ENCODE measurements around the gene USP49.
A peak's percentile ranks its signal among the peaks of the same experiment; 100 is the strongest.

USP49 gene

DNA sequence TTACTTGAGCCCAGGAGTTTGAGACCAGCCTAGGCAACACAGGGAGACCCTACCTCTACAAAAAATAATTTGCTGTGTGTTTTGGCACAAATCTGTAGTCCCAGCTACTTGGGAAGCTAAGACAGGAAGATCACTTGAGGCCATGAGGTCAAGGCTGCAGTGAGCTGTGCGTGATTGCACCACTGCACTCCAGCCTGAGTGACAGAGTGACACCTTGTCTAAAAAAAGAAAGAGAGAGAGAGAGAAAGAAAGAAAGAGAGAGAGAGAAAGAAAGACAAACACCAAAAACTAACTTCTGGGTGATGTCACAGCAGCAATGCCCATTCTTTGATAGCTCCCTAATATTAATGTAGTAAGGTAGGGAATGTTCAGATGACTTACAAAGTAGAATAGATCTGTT is 20.4 kb downstream of the USP49 start:
- DNase-seq (ENCODE audit: low read depth in 2 of 2) = no peak

DNA sequence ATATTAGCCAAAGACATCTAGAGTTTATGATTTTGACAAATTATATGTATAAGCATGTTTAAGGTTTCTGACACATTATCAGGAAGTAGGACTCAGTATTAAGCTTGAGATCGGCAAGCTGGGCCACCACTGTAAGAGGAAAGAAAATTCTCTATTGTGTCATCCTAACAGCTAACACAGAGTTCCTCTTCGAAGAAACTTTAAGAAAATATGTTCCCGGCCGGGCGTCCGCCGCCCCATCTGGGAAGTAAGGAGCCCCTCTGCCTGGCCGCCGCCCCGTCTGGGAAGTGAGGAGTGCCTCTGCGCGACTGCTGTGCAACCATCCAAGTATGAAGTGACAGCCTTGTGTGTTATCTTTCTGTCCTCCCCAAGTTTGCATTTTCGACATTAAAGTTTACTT is 23.0 kb downstream of the USP49 start:
- no peak for DNase-seq (ENCODE audit: low read depth in 2 of 2)

DNA sequence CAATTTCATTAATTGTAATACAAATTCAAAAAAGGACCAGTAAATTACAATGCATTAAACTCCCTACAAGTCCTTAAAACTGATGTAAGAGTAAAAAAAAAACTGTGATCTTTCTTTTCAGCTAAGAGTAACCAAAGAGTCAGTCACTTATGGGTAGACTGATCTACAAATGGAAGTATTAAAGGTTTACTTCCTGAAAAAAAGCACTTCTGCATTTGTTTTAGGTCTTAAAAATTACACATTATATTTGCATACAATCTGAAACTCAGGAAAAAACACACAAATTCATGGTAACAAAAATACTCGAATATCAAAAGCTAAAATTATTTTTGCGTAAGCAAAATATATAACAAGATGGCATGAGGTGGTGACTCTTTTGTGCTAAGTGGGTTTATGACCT is 23.5 kb downstream of the USP49 start:
- no peak for DNase-seq (ENCODE audit: low read depth in 2 of 2)

DNA sequence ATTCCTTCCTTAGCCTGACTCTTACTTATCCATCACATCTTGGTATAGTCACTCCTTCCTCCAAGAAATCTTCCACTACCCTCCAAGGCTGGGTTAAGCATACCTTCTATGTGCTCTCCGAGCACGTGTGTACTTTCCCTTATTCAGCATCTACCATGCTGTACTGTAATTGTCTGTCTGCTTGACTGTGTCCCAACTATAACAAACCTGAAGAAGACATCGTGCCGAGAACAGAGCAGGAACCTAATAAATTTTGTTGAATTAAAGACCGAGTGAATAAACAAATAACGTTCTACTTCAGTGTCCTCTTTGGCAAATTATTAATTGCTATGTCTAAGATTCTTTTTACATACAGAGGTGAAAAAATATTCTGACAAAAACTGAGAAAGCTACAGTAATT is 35.8 kb downstream of the USP49 start:
- no peak for DNase-seq (ENCODE audit: low read depth in 2 of 2)

DNA sequence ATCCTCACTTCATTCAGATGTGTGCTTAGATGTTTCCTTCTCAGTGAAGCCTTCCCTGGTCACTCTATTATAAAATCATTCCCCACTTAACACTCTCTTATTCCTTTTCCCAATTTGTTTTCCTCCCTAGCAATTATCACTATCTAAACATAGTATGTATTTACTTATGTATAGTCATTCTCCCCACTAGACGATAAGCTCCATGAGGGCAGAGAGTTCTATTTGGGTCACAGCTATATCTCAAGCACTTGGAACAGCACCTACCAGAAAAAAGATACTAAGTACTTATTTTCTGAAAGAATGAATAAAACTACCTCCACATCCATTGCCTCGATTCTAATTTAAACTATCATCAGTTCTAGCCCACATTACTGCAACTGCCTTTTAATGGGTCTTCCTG is 36.5 kb downstream of the USP49 start:
- DNase-seq (ENCODE audit: low read depth in 2 of 2) = no peak

DNA sequence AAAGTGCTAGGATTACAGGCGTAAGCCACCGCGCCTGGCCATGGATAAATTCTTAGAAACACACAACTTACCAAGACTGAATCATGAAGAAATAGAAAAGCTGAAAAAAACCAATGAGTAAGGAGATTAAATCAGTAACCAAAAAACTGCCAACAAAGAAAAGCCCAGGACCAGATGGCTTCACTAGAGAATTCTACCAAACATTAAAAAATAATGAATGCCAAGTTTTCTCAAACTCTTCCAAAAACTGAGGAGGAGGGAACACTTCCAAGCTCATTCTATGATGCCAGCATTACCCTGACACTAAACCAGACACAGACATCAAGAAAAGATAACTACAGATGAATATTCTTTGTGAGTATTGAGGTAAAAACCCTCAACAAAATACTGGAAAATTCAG is 44.3 kb downstream of the USP49 start:
- DNase-seq (ENCODE audit: low read depth in 2 of 2) = no peak

DNA sequence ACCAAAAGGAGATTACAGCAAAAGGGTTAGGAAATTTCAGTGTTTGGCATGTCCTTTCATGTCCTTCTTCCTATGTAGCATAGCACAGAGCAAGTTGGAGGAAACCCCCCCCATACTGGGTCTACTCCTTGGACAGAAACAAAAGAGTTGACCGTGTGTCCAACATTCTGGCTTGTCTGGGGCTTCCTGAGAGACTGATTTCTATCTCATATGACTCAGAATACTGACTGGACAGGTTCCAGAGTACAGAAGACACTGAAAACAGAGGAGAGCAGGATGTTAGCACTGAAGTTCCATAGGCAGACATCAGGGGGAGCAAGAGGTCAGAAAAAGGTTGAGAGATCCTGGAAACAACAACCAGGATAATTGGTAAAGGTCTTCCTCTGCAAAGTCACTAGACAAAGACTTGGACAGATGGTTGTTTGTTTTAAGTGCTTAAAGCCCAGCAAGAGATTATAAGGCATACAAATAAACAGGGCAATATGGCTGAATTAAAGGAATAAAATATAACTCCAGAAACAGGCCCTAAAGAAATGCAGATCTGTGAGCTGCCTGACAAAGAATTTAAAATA is 48.4 kb downstream of the USP49 start:
- peak; percentile 9 to 44 for DNase-seq (ENCODE audit: low read depth in 2 of 2)

DNA sequence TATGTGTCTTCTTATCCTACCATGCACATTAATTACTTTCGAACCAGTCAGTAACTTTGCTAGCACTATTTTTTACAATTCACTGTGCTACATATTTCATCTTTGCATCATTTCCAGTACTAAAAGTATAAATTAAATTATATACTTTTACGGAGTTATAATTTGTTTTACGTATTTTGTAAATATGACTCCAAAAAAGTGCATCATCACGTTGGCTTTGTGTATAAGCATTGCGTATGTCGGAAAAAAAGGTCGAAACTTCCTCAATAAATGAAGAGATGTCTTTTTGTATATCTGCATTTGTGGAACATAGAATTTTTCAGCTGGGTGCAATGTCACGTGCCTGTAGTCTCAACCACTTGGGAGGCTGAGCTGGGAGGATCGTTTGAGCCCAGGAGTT is 52.0 kb downstream of the USP49 start:
- no peak for DNase-seq (ENCODE audit: low read depth in 2 of 2)

DNA sequence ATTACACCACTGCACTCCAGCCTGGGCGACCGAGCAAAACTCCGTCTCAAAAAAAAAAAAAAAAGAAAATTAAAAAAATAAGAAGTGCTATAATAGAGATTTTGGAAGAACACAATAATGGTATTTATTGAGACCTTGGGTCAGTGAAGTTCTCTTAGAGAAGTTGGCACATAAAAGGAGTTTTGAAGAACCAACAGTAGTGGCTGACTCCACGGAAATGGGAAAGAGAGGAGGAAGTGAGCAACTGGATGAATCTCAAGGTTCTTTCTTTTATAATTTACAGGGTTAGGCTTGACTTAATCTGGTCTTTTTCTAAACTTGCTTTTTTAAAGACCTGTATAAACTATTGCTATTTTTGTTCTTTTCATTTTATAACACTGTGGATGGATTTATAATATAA is 54.8 kb downstream of the USP49 start:
- DNase-seq (ENCODE audit: low read depth in 2 of 2) = no peak

DNA sequence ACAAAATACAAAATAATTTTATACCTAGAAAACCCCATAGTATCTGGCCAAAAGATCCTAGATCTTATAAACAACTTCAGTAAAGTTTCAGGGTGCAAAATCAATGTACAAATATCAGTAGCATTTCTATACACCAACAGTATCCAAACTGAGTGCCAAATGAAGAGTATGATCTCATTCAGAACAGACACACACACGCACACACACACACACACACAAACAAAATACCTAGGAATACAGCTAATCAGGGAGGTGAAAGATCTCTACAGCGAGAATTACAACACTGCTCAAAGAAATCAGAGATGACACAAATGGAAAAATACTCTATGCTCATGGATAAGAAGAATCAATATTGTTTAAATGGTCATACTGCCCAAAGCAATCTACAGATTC is 58.5 kb downstream of the USP49 start:
- DNase-seq (ENCODE audit: low read depth in 2 of 2) = no peak

DNA sequence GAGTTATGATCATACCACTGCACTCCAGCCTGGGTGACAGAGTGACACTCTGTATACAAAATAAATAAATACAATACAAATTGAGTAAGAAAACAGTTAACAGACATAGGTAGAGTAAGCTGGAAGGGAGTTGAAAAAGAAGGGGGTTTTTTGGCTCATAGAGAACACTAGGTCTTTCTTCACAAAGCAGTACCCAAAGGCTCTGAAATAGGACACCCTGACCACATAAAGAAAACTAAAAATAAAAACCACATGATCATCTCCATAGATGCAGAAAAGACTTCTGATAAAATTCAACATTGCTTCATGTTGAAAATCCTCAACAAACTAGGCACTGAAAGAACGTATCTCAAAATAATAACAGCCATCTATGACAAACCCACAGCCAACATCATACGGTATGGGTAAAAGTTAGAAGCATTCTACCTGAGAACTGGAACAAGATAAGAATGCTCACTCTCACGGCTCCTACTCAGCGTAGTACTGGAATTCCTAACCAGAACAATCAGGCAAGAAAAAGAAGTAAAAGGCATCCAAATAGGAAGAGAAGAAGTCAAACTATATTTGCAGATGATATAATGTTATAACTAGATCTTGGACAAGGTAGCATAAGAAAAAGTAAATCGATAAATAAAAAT is 59.0 kb downstream of the USP49 start:
- no peak for DNase-seq (ENCODE audit: low read depth in 2 of 2)

DNA sequence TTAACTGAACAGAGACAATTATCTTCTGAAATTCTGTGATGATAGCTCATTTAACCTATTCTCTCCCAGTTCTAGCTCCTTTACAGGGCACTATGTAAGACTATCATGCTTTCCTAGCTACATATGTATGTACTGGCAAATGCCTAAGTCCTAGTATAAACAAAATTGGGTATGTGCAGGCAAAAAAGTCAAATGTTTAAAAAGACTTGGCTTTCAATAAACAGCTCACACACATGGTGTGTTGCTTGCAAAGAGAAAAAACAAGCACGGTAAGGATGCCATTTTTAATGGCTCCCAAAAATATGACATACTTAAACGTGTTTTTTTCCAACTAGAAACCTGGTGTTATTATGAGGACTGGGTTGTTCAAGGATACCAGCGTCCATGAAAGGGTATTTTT is 62.9 kb downstream of the USP49 start:
- no peak for DNase-seq (ENCODE audit: low read depth in 2 of 2)

DNA sequence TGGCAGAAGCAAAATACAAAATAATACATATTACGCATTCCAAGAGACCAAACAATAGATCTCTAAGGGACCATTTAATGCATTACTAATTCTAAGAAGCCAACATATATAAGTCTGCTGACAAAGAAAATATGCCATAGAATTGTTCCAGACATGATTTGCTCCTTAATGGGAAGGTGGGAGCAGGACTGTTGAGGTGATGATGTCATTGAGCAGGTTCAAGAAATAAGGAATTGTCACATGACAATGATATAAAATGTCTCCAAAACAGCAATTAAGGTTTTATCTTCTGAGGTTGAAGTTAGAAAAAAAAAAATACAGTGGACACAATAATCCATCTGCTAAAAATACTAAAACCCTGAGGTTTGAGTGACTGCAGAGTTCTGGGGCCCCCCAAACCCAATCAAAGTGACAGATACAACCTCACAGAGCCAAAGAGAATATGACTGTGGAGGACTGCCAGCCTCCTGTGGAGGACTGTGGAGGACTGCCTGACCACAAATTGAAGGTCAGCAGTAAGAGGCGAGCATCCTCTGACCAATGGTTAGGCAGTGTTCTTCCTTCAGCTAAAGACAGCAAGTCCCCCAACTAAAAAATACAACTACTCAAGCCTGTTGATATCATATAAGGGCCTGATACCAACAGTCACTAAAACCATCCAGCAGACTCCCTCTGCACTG is 68.7 kb downstream of the USP49 start:
- DNase-seq (ENCODE audit: low read depth in 2 of 2) = no peak

DNA sequence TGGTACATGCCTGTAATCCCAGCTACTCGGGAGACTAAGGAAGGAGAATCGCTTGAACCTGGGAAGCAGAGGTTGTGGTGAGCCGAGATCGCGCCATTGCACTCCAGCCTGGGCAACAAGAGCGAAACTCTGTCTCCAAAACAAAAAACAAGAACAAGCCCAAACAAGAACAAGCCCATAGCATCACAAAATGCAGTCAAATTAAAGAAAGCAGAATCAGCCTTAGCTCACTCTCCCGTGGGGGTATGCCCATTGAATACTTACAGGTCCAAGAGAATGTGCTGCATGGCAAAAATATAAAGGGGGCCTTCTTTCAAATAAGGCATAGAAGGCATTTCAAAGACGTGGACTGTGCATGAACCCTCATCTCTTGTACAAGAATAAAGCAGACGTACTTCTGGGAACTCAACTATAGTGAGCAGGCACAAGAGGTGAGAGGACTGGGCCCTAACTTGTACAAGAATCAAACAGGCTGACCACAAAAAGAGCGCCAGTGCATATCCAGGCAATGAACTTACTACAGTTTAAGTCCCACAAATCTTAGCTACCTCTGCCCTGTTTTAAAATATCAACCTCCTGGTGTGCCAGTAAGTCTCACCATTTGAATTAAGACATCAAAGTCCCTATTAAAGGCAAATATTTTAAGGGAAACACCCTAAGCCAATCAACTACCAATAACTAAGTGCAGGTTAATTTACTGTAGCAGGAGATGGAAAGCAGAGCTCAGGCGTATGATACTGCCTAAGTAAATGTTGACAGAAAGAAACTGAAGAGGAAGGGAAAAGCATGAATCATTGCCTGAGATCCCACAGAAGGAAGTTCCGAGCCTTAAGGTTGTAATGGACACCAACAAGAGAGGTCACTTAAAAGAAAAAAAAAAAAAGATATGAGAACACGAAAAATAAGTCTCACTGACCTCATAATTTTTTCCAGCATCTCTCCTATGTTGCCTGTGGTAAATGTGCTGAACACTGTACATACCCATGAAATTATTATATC is 70.3 kb downstream of the USP49 start:
- DNase-seq (ENCODE audit: low read depth in 2 of 2) = no peak

DNA sequence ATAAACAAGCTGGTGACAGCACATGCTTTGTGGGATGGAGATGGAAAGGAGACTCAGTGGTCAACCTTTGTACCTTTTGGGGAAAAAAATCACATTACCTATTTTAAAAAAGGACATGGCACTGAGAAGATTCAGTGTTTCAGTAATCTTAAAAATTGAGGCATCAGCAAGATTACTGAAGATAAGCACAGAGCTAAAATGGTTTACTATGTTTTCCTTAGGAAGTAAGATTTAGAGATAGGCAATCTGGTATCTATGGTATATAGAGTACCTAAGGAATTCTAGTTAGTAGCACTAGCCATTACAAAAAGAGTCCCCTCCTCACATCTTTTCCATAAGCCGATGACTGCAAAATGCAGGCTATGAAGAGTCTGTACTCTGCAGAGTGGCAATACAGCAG is 72.0 kb downstream of the USP49 start:
- DNase-seq (ENCODE audit: low read depth in 2 of 2) = no peak

DNA sequence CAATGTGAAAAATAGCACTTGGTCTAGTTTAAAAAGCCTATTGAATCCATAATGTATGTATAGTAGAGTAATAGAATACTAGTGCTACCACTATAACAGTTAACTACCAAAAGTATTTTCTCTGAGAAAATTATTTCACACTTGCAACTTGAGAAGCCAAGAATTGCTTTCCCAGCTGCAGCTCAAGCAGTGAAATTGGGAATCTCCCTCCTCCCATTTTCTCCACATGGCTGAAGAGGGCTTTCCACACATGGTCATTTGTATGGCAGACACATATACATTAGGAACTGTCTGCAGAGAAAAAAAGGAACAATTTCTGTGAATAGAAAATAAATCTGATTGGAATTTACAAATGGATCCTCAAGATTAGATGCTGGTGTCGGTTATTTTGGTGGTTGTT is 73.2 kb downstream of the USP49 start:
- DNase-seq (ENCODE audit: low read depth in 2 of 2) = no peak

DNA sequence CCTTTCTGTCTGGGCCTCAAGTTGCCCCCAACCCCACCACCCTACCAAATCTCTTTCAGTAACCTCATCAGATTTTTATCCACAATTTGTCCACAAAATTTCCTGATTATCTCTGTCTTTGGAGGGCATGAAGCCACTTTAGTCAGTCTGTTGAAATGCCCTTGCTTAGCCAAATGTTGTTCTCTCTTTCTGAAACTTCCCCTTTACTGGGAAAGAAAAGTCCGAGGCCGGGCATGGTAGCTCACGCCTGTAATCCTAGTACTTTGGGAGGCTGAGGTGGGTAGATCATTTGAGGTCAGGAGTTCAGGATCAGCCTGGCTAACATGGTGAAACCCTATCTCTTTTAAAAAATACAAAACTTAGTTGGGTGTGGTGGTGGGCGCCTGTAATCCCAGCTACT is 73.9 kb downstream of the USP49 start:
- DNase-seq (ENCODE audit: low read depth in 2 of 2) = no peak

DNA sequence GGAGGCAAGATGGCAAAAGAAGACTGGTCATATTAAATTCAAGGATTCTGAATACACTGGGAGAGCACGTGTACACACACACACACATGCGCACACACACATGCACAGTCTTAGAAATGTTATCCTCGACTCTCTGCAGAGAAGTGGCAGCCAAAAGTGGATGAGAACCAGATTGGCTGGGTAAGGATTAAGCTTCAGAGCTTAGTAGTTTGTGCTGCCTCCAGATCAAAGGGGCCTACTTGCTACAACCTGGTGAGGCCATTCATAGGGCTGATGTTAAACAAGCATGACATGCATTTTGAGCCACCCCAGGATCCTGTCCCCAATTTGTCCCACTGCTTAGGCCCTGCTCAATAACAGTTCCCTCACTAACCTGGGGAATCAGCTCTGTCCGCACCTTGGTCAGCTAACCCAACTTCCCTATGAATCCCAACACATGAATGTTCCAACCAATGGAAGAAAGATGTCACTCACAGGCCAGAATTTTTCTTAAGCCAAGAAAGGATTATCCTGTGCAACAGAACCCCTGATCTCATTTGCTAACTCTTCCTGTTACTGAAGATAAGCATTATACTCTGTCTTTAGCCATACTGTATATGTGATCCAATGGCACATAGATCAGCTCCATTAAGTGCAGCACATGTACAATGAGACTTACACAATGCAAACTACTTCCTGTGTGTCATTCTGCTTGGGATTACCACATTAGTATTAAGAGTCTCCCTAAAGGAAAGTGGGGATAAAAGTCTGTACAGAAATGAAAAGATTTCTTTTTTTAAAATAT is 76.7 kb downstream of the USP49 start:
- DNase-seq (ENCODE audit: low read depth in 2 of 2) = no peak

DNA sequence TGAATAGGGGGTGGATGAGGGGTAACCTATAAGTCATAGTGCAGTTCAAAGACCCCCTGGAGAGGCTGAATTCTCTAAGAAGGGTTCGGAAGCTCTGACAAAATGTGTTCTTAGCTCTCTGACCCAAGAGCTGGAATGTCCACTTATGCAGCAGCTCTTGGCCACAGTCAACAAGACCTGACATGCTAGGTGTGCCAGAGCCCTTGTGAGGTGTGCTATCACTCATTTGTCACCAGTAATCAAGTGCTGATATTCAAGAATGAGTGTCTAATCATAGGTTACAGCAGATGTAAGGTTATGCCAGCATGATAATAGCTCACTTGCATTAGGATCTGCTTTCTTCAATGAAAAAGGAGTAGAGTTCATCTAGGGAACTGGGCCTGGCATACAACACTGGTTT is 79.6 kb downstream of the USP49 start:
- DNase-seq (ENCODE audit: low read depth in 2 of 2) = no peak

DNA sequence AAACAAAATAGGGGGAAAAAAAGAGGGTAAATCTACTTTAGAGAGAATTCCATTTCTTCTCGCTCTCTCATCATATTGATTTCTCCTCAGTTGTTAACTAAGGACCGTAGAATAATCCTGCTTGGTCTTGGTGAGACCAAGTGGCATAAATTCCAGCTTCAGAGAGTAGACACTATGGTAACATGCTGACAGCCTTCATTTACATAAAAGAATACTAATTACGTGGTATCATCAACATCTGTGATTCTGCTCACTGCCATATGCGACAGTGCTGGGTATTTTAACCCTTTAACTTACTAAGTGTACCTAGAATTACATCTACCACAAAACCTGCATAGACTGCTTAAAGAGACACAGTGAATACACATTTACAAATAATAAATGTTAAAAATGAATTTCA is 80.5 kb downstream of the USP49 start:
- DNase-seq (ENCODE audit: low read depth in 2 of 2) = no peak

DNA sequence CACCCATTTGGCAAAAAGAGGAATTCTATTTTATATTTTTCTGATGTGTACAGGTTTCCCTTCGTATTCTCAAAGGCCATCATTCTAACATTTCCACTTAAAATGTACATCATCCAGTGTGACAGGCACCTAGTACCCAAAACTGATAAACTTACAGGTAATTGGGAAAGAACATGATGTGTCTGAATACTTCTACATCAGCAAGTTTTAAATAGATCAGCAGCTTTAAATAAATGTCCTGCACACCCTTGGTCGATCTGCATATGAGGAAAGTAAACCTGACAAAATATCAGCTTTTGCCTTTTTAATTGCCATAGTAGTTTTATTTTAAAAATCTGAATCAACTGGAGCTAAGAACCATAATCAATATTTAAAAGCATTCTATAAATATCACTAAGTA is 81.2 kb downstream of the USP49 start:
- no peak for DNase-seq (ENCODE audit: low read depth in 2 of 2)

DNA sequence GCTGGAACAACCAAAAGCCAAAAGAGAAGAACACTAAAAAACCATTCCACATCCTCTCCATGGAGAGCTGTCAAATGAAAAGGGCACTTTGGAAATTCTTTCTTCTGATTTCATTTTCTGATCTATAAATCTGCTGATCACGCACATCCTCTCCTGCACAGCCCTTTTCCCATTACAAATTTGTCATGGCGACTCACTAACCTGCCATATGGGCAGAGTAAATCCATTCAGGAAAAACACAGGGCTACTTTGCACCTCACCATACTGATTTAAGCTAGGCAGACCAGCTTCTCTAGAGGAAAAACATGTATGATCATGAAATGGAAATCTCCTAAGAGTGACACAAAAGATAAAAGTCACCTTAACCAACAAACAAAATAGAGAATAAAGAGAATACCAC is 81.7 kb downstream of the USP49 start:
- no peak for DNase-seq (ENCODE audit: low read depth in 2 of 2)
